ENCODE data around the gene LAMB1.

The LAMB1 gene

DNA sequence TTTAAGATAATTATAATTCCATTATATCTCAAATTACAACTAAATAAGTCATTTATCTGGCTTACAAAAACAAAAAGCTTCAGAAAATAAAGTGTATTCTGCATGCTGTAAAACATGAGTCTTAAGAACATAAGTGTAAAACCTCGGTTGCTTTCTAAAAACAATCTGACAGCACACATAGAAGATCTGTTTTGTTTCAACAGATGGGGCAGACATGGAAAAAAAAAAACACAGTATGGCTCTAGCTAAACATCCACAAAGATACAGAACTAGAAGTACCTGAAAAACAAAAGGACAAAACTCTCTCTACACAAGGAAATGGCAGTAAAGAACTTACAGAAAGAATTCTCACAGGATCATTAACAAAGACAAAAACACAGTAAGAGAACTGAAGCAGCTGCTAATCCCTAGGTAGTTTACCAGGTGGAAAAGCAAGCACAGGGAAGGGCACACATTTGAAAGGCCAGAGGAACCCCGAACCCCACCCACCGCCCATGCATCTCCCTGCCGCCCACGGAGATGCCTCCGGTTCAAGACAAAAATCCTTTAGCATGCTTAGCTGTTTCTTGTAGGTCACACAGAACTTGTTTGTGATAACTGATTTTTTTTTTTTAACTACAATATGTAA, 69.5 kb downstream of the LAMB1 start:
- H3K4me1 ChIP-seq (ENCODE audit: insufficient read depth, low read length, severe bottlenecking): no peaks in the 10 kb centered on the region
- H3F3A ChIP-seq (ENCODE audit: insufficient read depth, low read length): no peaks in the 10 kb centered on the region
- H3K9me2 ChIP-seq (ENCODE audit: low read depth, low read length): no peaks in the 10 kb centered on the region
- no peaks in the 10 kb centered on the region for H3K27me3 ChIP-seq (ENCODE audit: insufficient read depth, low read length)
- H3K9me3 ChIP-seq (ENCODE audit: low read length): no peaks in the 10 kb centered on the region
- no peak overlapping the region for H3K27ac ChIP-seq (ENCODE audit: low read depth, low read length, poor library complexity, severe bottlenecking)
- H3K9ac ChIP-seq (ENCODE audit: low read length): no peak overlapping the region
- no peaks in the 10 kb centered on the region for H3K36me3 ChIP-seq (ENCODE audit: insufficient read depth, low read length)
- H3K4me3 ChIP-seq (ENCODE audit: low read depth, low read length, poor library complexity, severe bottlenecking): no peak overlapping the region
- TF ChIP-seq, protein P1, sequence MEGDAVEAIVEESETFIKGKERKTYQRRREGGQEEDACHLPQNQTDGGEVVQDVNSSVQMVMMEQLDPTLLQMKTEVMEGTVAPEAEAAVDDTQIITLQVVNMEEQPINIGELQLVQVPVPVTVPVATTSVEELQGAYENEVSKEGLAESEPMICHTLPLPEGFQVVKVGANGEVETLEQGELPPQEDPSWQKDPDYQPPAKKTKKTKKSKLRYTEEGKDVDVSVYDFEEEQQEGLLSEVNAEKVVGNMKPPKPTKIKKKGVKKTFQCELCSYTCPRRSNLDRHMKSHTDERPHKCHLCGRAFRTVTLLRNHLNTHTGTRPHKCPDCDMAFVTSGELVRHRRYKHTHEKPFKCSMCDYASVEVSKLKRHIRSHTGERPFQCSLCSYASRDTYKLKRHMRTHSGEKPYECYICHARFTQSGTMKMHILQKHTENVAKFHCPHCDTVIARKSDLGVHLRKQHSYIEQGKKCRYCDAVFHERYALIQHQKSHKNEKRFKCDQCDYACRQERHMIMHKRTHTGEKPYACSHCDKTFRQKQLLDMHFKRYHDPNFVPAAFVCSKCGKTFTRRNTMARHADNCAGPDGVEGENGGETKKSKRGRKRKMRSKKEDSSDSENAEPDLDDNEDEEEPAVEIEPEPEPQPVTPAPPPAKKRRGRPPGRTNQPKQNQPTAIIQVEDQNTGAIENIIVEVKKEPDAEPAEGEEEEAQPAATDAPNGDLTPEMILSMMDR (IDR thresholded peaks at IDR 0.05; ENCODE audit: low read length): no peak
- no peak for TF ChIP-seq EZH2 (IDR thresholded peaks at IDR 0.05; ENCODE audit: borderline replicate concordance, low read length)
- no peak overlapping the region for H3K4me2 ChIP-seq (ENCODE audit: low read length)
- H3K79me2 ChIP-seq (ENCODE audit: insufficient read depth, low read length): no peaks in the 10 kb centered on the region
- no peaks in the 10 kb centered on the region for H4K20me1 ChIP-seq (ENCODE audit: insufficient read depth, low read length)
- H2AFZ ChIP-seq (ENCODE audit: low read length): no peak overlapping the region

DNA sequence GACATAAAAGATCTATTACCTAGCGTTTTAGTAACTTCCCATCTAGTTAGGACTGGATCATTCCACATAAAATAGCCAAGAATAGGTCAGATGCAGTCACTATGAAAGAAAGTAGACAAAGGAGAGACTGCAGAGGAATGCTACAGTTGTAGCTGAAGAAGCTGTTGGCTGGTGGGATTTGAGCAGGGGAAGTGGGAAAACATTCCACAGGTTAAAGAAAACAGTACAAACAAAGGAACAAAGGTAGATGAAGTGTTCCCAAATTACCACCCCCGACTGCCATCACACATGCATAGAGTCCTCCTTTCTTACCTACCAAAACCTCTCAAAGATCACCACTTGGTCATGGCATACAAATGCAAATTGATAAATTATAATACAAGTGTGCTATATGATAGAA, 70.2 kb downstream of the LAMB1 start:
- no peak overlapping the region for H3K9ac ChIP-seq (ENCODE audit: low read length)
- no peak overlapping the region for H3K4me3 ChIP-seq (ENCODE audit: low read depth, low read length, poor library complexity, severe bottlenecking)
- H3K9me2 ChIP-seq (ENCODE audit: low read depth, low read length): no peaks in the 10 kb centered on the region
- no peaks in the 10 kb centered on the region for H3K27me3 ChIP-seq (ENCODE audit: insufficient read depth, low read length)
- H3K9me3 ChIP-seq (ENCODE audit: low read length): no peaks in the 10 kb centered on the region
- H3K4me2 ChIP-seq (ENCODE audit: low read length): no peak overlapping the region
- TF ChIP-seq, protein P1 (IDR thresholded peaks at IDR 0.05; ENCODE audit: low read length): no peak
- no peak for TF ChIP-seq EZH2 (IDR thresholded peaks at IDR 0.05; ENCODE audit: borderline replicate concordance, low read length)
- H4K20me1 ChIP-seq (ENCODE audit: insufficient read depth, low read length): no peaks in the 10 kb centered on the region
- no peaks in the 10 kb centered on the region for H3K4me1 ChIP-seq (ENCODE audit: insufficient read depth, low read length, severe bottlenecking)
- no peaks in the 10 kb centered on the region for H3F3A ChIP-seq (ENCODE audit: insufficient read depth, low read length)
- H2AFZ ChIP-seq (ENCODE audit: low read length): no peak overlapping the region
- H3K79me2 ChIP-seq (ENCODE audit: insufficient read depth, low read length): no peaks in the 10 kb centered on the region
- 0 out of 2 replicates have a peak, but pooled peaks cover 2% of the 10 kb centered on the region for H3K36me3 ChIP-seq (ENCODE audit: insufficient read depth, low read length)
- no peak overlapping the region for H3K27ac ChIP-seq (ENCODE audit: low read depth, low read length, poor library complexity, severe bottlenecking)

DNA sequence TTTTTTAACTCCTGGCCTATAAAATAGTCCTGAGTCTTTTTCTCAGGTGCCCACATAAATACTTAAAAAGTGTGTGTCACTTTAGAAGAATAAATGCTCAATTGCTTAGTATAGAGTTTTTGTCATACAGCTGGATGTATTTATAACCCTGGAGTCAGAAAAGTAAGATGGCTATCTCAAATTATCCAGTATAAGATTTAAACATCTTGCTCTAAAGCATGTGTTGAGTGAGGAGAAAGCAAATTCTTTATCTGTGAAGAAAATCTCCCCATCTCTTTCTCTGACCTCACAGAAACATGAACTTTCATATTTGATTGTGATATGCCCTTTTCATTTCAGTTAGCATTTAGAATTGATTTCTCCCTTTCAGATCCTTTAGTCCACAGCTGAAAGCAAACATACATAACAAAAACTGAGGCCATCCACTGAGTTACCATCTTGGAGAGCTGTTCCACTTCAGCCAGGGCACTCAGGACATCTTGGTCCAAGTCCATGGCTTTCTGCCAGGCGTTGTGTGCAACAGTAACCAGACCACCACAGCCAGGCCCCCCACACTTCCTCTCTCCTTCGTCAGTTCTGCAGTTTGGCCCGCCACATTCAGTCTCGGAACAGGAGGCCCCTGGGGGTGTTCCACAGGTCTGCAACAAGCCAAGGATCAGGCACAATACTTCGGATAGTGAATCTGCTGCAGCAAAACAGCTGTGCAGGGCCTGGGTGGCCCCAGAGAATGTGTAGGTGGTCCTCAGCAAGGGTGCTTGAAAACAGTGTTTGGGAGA, 71.0 kb downstream of the LAMB1 start:
- no peak overlapping the region for H3K27ac ChIP-seq (ENCODE audit: low read depth, low read length, poor library complexity, severe bottlenecking)
- no peaks in the 10 kb centered on the region for H3K4me1 ChIP-seq (ENCODE audit: insufficient read depth, low read length, severe bottlenecking)
- no peaks in the 10 kb centered on the region for H3K27me3 ChIP-seq (ENCODE audit: insufficient read depth, low read length)

More for the DNA sequence above, 71.0 kb downstream of the LAMB1 start:
- peaks cover 8% of the 10 kb centered on the region; the same call in 1 of the 2 replicates for H3K36me3 ChIP-seq (ENCODE audit: insufficient read depth, low read length)
- H3K4me3 ChIP-seq (ENCODE audit: low read depth, low read length, poor library complexity, severe bottlenecking): no peak overlapping the region
- no peaks in the 10 kb centered on the region for H3K9me2 ChIP-seq (ENCODE audit: low read depth, low read length)
- no peaks in the 10 kb centered on the region for H3K79me2 ChIP-seq (ENCODE audit: insufficient read depth, low read length)
- H3K9ac ChIP-seq (ENCODE audit: low read length): no peak overlapping the region
- no peak for TF ChIP-seq EZH2 (IDR thresholded peaks at IDR 0.05; ENCODE audit: borderline replicate concordance, low read length)
- TF ChIP-seq, protein P1 (IDR thresholded peaks at IDR 0.05; ENCODE audit: low read length): no peak
- no peak overlapping the region for H3K4me2 ChIP-seq (ENCODE audit: low read length)
- H4K20me1 ChIP-seq (ENCODE audit: insufficient read depth, low read length): no peaks in the 10 kb centered on the region
- no peaks in the 10 kb centered on the region for H3K9me3 ChIP-seq (ENCODE audit: low read length)
- no peaks in the 10 kb centered on the region for H3F3A ChIP-seq (ENCODE audit: insufficient read depth, low read length)
- H2AFZ ChIP-seq (ENCODE audit: low read length): no peak overlapping the region
